OCI-LY1 (cell line): ENCODE data around the gene CRAMP1.

Source experiments
- CTCF ChIP-seq: fragments of 200-600 bp; sonication (generic), shearing (Covaris generic); IDR thresholded peaks from 2 replicates; pipeline ENCODE4 v1.5.1; 2017; ENCODE audit warnings: mild to moderate bottlenecking, antibody characterized with exemption, low read length, moderate library complexity, mixed read lengths
- EZH2 ChIP-seq: fragments of 200-600 bp; sonication (generic), shearing (Covaris generic); IDR thresholded peaks from 2 replicates; pipeline ENCODE4 v1.8.0; 2017; ENCODE audit warnings: borderline replicate concordance, mixed run types, mild to moderate bottlenecking, antibody characterized with exemption, low read length, moderate library complexity, mixed read lengths

GRCh38 chr16:1619976-1620375 is 7.8 kb downstream of the CRAMP1 start:
- TF ChIP-seq CTCF (no peak), EZH2 (no peak)
